ENCODE measurements around the gene REV1. TPM values are rescaled to one million over a fixed set of nuclear protein-coding genes. Genes with fewer than 3 reads are reported as not detected.
"Not testable (repeated sequence)": the region's sequence is repeated elsewhere in the genome, so short reads cannot be mapped to it uniquely, and the experiment has no call there.

REV1 gene
- total and polyA plus RNA-seq, 2 of the 4 experiments (the other 2 are of a cell fraction), result 13.4 to 30.1 TPM

DNA sequence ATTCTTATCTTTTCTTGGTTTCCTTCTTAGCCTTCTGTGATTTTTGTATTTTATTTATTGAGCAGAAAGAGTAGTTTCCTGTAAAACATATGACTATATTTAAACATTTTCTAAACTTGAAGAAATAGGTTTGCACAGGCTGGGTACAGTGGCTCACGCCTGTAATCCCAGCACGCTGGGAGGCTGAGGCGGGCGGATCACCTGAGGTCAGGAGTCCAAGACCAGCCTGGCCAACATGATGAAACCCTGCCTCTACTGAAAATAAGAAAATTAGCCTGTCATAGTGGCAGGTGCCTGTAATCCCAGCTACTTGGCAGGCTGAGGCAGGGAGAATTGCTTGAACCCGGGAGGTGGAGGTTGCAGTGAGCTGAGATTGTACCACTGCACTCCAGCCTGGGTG is 121.0 kb downstream of the REV1 start:
- H3K4me2 ChIP-seq (ENCODE audit: low read depth, low read length); ATAC-seq (ENCODE audit: low read depth); H2AFZ ChIP-seq (replicated peaks; ENCODE audit: low read length, poor library complexity); H2BK20ac ChIP-seq (ENCODE audit: low read depth, low read length); intact Hi-C loops (cut with micrococcal nuclease); H2BK120ac ChIP-seq (ENCODE audit: low read depth, low read length); POLR2A ChIA-PET (ENCODE audit: unreplicated experiment); CTCF ChIA-PET; H4K20me1 ChIP-seq (ENCODE audit: insufficient read depth, low read length); H3K56ac ChIP-seq (ENCODE audit: extremely low read depth, insufficient read depth, low read length); H3K14ac ChIP-seq (replicated peaks; ENCODE audit: low read depth, low read length); in situ Hi-C loops (cut with MboI; ENCODE audit: low sequenced_read_pairs); H3K9me1 ChIP-seq (ENCODE audit: insufficient read depth, low read length); H3K4me1 ChIP-seq (ENCODE audit: control insufficient read depth, insufficient read depth, low read length); H2BK15ac ChIP-seq (ENCODE audit: low read depth, low read length); H3K18ac ChIP-seq (ENCODE audit: low read depth, low read length); DNase-seq; H4K8ac ChIP-seq (ENCODE audit: low read depth in 2 of 2, low read length in 2 of 2); H3K23ac ChIP-seq (ENCODE audit: low read depth, low read length); H4K91ac ChIP-seq (ENCODE audit: insufficient read depth, low read depth, low read length); H2AK5ac ChIP-seq (ENCODE audit: low read depth, low read length); H3K4ac ChIP-seq (ENCODE audit: low read depth, low read length); H4K5ac ChIP-seq (ENCODE audit: low read depth, low read length); dilution Hi-C loops (cut with HindIII; ENCODE audit: low sequenced_read_pairs, unreplicated experiment); H3K9ac ChIP-seq (ENCODE audit: low read depth, low read length); H3K9me3 ChIP-seq (ENCODE audit: control insufficient read depth, insufficient read depth, low read length); H2BK5ac ChIP-seq (ENCODE audit: low read depth, low read length, poor library complexity, severe bottlenecking); H3K4me3 ChIP-seq (ENCODE audit: insufficient read depth, low read depth, low read length); H3K27me3 ChIP-seq (ENCODE audit: control insufficient read depth, insufficient read depth, low read length); H2AK9ac ChIP-seq (replicated peaks; ENCODE audit: low read depth, low read length, poor library complexity); H3K27ac ChIP-seq (ENCODE audit: insufficient read depth, low read length); H3K79me1 ChIP-seq (ENCODE audit: low read depth in 1 of 2, low read length in 2 of 2); BruUV-seq (replicated peaks): not testable (repeated sequence)
- 100% methylated on average over 3 of the region's 5 CpGs; no CpG with 5 or more reads in 1 of the 2 experiments for WGBS, 2 experiments (ENCODE audit: extremely low coverage in 2 of 2, insufficient read length in 1 of 2)
- H3K36me3 ChIP-seq (ENCODE audit: control insufficient read depth, insufficient read depth, low read length), result peaks cover 29% of the 10 kb centered on the region
